ENCODE measurements around the gene MACROD2. TPM values are rescaled to one million over a fixed set of nuclear protein-coding genes. Genes with fewer than 3 reads are reported as not detected.

The MACROD2 gene
- total RNA-seq, 2 donors from 2014 or later = 8.0 to 19.4 TPM

DNA sequence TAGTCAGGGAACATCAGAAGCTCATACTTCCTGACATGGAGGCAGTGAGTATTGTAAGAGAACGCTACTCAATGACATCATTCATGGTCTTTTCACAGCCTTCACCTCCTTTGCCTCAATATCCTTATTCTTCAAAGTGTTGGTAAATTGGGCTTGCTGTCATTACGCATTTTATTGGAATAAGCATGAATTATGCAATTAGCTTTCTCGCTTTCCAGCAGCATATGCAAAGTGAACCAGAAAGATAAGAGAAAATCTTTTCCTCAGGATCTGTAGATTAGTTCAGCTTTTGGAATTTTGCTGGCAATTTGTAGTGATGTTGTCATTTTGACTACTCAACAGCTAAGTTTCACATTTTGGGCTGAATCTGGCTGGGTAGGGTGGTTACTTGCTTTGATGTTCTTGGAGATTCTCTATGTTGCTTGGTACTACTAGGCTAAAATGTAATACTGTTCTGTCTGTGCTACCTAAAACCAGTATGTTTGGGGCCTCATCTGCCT, 1565.8 kb downstream of the MACROD2 start:
- intact Hi-C loops (cut with DNase I) = no loop called here
- Histone ChIP-seq H3K4me1 (replicated peaks) (no peaks in the 10 kb centered on the region), H3K4me3 (no peak overlapping the region), H3K36me3 (no peaks in the 10 kb centered on the region), H3K27ac (no peak overlapping the region), H3K9me3 (no peaks in the 10 kb centered on the region), H3K27me3 (replicated peaks; ENCODE audit: insufficient read depth) (no peaks in the 10 kb centered on the region)
- WGBS = 95% methylated on average over 3 of the region's 3 CpGs
- no peak for DNase-seq (ENCODE audit: low spot score)
- no peak for TF ChIP-seq POLR2A (IDR thresholded peaks at IDR 0.05)

DNA sequence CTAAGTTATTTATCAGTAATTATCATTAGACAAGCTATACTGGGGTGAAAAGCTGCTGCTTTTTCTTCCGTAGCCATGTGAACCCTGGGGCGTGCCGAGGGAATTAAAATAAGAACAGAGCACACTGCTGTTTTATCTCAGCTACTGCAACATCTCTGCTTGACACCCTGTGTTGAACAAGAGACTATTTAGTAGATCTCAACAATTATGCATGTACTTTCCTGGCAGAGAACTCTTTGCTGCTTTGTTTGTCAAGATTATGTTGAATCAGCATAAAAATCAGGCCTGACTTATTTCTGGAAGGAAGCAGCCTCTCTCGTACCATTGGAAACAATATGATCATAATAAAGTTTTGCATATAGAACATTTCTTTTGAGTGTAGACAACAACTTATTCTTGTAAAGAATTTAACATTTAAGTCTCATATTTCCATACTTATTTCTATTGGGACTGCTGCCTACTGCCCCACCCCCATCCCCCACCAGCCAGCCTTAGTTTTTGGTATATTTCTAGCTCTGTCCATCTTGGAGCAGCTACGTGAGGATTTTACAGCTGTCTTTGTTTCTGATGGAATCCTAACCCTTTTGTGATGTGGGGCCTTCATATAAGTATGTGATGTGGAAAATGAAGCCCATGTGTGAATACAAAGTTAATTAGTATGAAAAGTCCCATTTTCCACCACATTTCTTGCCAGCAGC, 1566.5 kb downstream of the MACROD2 start:
- no peaks in the 10 kb centered on the region for H3K27me3 ChIP-seq (replicated peaks; ENCODE audit: insufficient read depth)
- no peaks in the 10 kb centered on the region for H3K4me1 ChIP-seq (replicated peaks)
- no peak overlapping the region for H3K4me3 ChIP-seq
- no peak overlapping the region for H3K27ac ChIP-seq
- H3K36me3 ChIP-seq = no peaks in the 10 kb centered on the region
- 81% methylated on average over 5 of the region's 5 CpGs for WGBS
- TF ChIP-seq POLR2AphosphoS5 (IDR thresholded peaks at IDR 0.05) = no peak
- TF ChIP-seq POLR2A (IDR thresholded peaks at IDR 0.05) = no peak
- DNase-seq (ENCODE audit: low spot score) = no peak
- no peaks in the 10 kb centered on the region for H3K9me3 ChIP-seq
- intact Hi-C loops (cut with DNase I) = no loop called here

DNA sequence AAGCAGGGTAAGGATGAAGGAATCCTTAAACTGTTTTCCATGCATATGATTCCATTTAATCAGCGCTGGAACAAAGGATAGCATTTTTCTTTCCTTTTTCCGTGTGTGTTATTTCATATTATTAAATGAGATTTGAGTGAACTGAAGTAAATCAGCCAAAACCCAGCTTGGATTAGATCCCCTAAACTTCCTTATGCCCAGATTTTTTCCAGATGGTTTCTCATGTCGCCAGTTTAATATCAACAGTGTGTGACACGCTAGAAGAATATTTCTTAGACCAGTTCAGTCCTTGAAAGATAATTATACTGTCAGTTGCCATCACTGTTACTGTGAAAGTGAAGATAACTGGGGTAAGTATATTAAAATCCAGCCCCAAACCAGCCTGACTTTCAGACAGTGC, 1568.5 kb downstream of the MACROD2 start:
- Histone ChIP-seq H3K4me1 (replicated peaks) (no peaks in the 10 kb centered on the region), H3K27ac (no peak overlapping the region), H3K9me3 (no peaks in the 10 kb centered on the region), H3K4me3 (no peak overlapping the region), H3K36me3 (no peaks in the 10 kb centered on the region), H3K27me3 (replicated peaks; ENCODE audit: insufficient read depth) (no peaks in the 10 kb centered on the region)
- 62% methylated on average over 4 of the region's 4 CpGs for WGBS
- intact Hi-C loops (cut with DNase I) = no loop called here
- no peak for TF ChIP-seq POLR2AphosphoS5 (IDR thresholded peaks at IDR 0.05)
- TF ChIP-seq, protein P1, sequence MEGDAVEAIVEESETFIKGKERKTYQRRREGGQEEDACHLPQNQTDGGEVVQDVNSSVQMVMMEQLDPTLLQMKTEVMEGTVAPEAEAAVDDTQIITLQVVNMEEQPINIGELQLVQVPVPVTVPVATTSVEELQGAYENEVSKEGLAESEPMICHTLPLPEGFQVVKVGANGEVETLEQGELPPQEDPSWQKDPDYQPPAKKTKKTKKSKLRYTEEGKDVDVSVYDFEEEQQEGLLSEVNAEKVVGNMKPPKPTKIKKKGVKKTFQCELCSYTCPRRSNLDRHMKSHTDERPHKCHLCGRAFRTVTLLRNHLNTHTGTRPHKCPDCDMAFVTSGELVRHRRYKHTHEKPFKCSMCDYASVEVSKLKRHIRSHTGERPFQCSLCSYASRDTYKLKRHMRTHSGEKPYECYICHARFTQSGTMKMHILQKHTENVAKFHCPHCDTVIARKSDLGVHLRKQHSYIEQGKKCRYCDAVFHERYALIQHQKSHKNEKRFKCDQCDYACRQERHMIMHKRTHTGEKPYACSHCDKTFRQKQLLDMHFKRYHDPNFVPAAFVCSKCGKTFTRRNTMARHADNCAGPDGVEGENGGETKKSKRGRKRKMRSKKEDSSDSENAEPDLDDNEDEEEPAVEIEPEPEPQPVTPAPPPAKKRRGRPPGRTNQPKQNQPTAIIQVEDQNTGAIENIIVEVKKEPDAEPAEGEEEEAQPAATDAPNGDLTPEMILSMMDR (IDR thresholded peaks at IDR 0.05) = no peak
- no peak for TF ChIP-seq POLR2A (IDR thresholded peaks at IDR 0.05)
- no peak for DNase-seq (ENCODE audit: low spot score)

- intact Hi-C loops (cut with DNase I) = no loop called here
- H3K4me3 ChIP-seq = no peak overlapping the region
- WGBS = 87% methylated on average over 3 of the region's 3 CpGs
- H3K4me1 ChIP-seq (replicated peaks) = no peaks in the 10 kb centered on the region
- H3K36me3 ChIP-seq = no peaks in the 10 kb centered on the region
- H3K27me3 ChIP-seq (replicated peaks; ENCODE audit: insufficient read depth) = no peaks in the 10 kb centered on the region
- no peak for DNase-seq (ENCODE audit: low spot score)
- no peaks in the 10 kb centered on the region for H3K9me3 ChIP-seq
- TF ChIP-seq POLR2AphosphoS5 (IDR thresholded peaks at IDR 0.05) (no peak), POLR2A (IDR thresholded peaks at IDR 0.05) (no peak)
- TF ChIP-seq, protein P1 (IDR thresholded peaks at IDR 0.05) = no peak
- no peak overlapping the region for H3K27ac ChIP-seq
Observed at GRCh38 chr20:15564981-15565380, 1569.7 kb downstream of the MACROD2 start.

- no peak overlapping the region for H3K27ac ChIP-seq
- TF ChIP-seq, protein P1 (IDR thresholded peaks at IDR 0.05) = no peak
- no peak for TF ChIP-seq POLR2AphosphoS5 (IDR thresholded peaks at IDR 0.05)
- no peak for TF ChIP-seq POLR2A (IDR thresholded peaks at IDR 0.05)
- H3K27me3 ChIP-seq (replicated peaks; ENCODE audit: insufficient read depth) = no peaks in the 10 kb centered on the region
- no peaks in the 10 kb centered on the region for H3K4me1 ChIP-seq (replicated peaks)
- 83% methylated on average over 2 of the region's 2 CpGs for WGBS
- intact Hi-C loops (cut with DNase I) = no loop called here
- DNase-seq (ENCODE audit: low spot score) = no peak
- no peak overlapping the region for H3K4me3 ChIP-seq
- H3K36me3 ChIP-seq = no peaks in the 10 kb centered on the region
- no peaks in the 10 kb centered on the region for H3K9me3 ChIP-seq
Observed at GRCh38 chr20:15565786-15566185, 1570.5 kb downstream of the MACROD2 start.

- Histone ChIP-seq H3K4me3 (no peak overlapping the region), H3K27ac (no peak overlapping the region), H3K9me3 (no peaks in the 10 kb centered on the region), H3K36me3 (no peaks in the 10 kb centered on the region), H3K4me1 (replicated peaks) (no peaks in the 10 kb centered on the region), H3K27me3 (replicated peaks; ENCODE audit: insufficient read depth) (no peaks in the 10 kb centered on the region)
- no peak for DNase-seq (ENCODE audit: low spot score)
- intact Hi-C loops (cut with DNase I) = no loop called here
- WGBS = 93% methylated on average over 4 of the region's 4 CpGs
- TF ChIP-seq POLR2A (IDR thresholded peaks at IDR 0.05) = no peak
- TF ChIP-seq, protein P1 (IDR thresholded peaks at IDR 0.05) = no peak
- TF ChIP-seq POLR2AphosphoS5 (IDR thresholded peaks at IDR 0.05) = no peak
Observed at GRCh38 chr20:15567219-15567618, 1571.9 kb downstream of the MACROD2 start.
